Body of pancreas (tissue), 4 donors: Measurements from ENCODE around the gene HSH2D. TPM values are rescaled to one million over a fixed set of nuclear protein-coding genes. Genes with fewer than 3 reads are reported as not detected.

Experiments used
- ATAC-seq: fragments of 150-250 bp; one replicate; pipeline ENCODE4 v1.9.1; 2016
- DNase-seq, 4 donors: peaks; one replicate each; pipeline ENCODE4 v3.0.0-alpha.2; 2019
- H3K27ac ChIP-seq, 4 donors: fragments of 200-600 bp; sonication (generic); 1 replicate in 3 of 4; 2 replicates in 1 of 4; pipeline versions ENCODE4 v1.5.1 to v1.6.1; 2016 to 2019; ENCODE audit warnings: mild to moderate bottlenecking in 1 of 4, mixed read lengths in 1 of 4, moderate library complexity in 1 of 4
- H3K27me3 ChIP-seq, 2 donors: fragments of 200-600 bp; sonication (generic); one replicate each; pipeline ENCODE4 v1.6.0; 2016; ENCODE audit warnings: mild to moderate bottlenecking in 1 of 2
- H3K36me3 ChIP-seq, 2 donors: fragments of 200-600 bp; sonication (generic); replicated peaks in 1 of 2; 2 replicates each; pipeline ENCODE4 v1.5.1; 2016; ENCODE audit warnings: low read depth in 2 of 2; ENCODE audit not compliant: insufficient read depth in 1 of 2
- H3K4me1 ChIP-seq: fragments of 200-600 bp; sonication (generic); one replicate; pipeline ENCODE4 v1.6.0; 2016
- H3K4me3 ChIP-seq, 2 donors: fragments of 200-600 bp; sonication (generic); 1 replicate in 1 of 2; 2 replicates in 1 of 2; pipeline ENCODE4 v1.5.1; 2016 to 2019
- H3K9me3 ChIP-seq, 3 donors: fragments of 200-600 bp; sonication (generic); 1 replicate in 2 of 3; 2 replicates in 1 of 3; pipeline ENCODE4 v1.5.1; 2016
- CTCF ChIP-seq, 7 experiments: fragments of 450-650 bp in 4 of 7; fragments of 200-600 bp in 3 of 7; sonication (generic) in 3 of 7; IDR thresholded peaks; one replicate each; pipeline ENCODE4 v1.5.1; 2016 to 2019; ENCODE audit warnings: antibody characterized with exemption in 7 of 7
- POLR2A ChIP-seq, 3 donors: fragments of 450-650 bp; IDR thresholded peaks; one replicate each; pipeline ENCODE4 v1.6.1; 2016; ENCODE audit warnings: antibody characterized with exemption in 3 of 3, mild to moderate bottlenecking in 2 of 3
- WGBS, 2 donors: methylation state at CpG; one replicate each; pipeline ENCODE4 v1.1.5; 2017; 5-methylcytosine and 5-hydroxymethylcytosine counted together
- intact Hi-C: fragments of 100-400 bp; cut with DNase I; formaldehyde crosslinking; loops from one replicate; pipeline ENCODE4 v1.15.1; 2023
- total RNA-seq, 2 donors: library from RNA; depleted of rRNA; stranded (reverse); fragments of >200 nt; gene quantifications; one replicate each; pipeline ENCODE4 v1.1.0, GENCODE V29; 2016

HSH2D gene
- total RNA-seq, 2 donors from 2014 or later = 3.6 to 9.6 TPM

- ATAC-seq (peak; percentile 100), DNase-seq (peak; percentile 99 to 100 (median 99))
- 0% methylated on average over 22 to 39 of the region's 39 CpGs for WGBS, 2 donors
- Histone ChIP-seq H3K4me1 (peaks cover 29% of the 10 kb centered on the region), H3K36me3 (peaks cover 0 to 2% of the 10 kb centered on the region in 2 donors), H3K27me3 (no peaks in the 10 kb centered on the region), H3K27ac (peak within 1 kb of the TSS in 3 of 4 donors; percentile 51 to 80 (median 56)), H3K4me3 (peak within 1 kb of the TSS; percentile 65 to 96), H3K9me3 (no peaks in the 10 kb centered on the region)
- intact Hi-C loops = no loop called here
- TF ChIP-seq CTCF (IDR thresholded peaks at IDR 0.05) (peak in 6 of 7 experiments; percentile 26 to 51 (median 38)), POLR2A (IDR thresholded peaks at IDR 0.05) (peak; percentile 55 to 91 (median 90))
These were observed 41.8 kb downstream of the HSH2D start, which contains the start of gene FAM32A for GRCh38 chr19:16185123-16185767. Gene FAM32A (plus strand): TSS chr19:16185410. CDS start chr19:16185443, 33 bp downstream.

- intact Hi-C loops = no loop called here
- no peak for TF ChIP-seq POLR2A (IDR thresholded peaks at IDR 0.05)
- TF ChIP-seq CTCF (IDR thresholded peaks at IDR 0.05) = peak in 4 of 7 experiments; percentile 3 to 21 (median 15)
- Histone ChIP-seq H3K4me1 (peaks cover 29% of the 10 kb centered on the region), H3K27ac (peak overlapping the region in 3 of 4 donors; percentile 51 to 80 (median 56)), H3K4me3 (peak overlapping the region; percentile 65 to 96), H3K27me3 (no peaks in the 10 kb centered on the region), H3K36me3 (peaks cover 0 to 7% of the 10 kb centered on the region in 2 donors), H3K9me3 (no peaks in the 10 kb centered on the region)
- DNase-seq (peak in 3 of 4 donors; percentile 30 to 38 (median 30)), ATAC-seq (no peak)
- WGBS, 2 donors = 0 to 1% methylated on average over 18 to 20 of the region's 20 CpGs
These were observed 42.3 kb downstream of the HSH2D start for GRCh38 chr19:16185768-16186123.

GRCh38 chr19:16188521-16188920 lies 45.0 kb downstream of the HSH2D start:
- intact Hi-C loops = no loop called here
- 91 to 100% methylated on average over 1 to 3 of the region's 3 CpGs for WGBS, 2 donors
- no peak for TF ChIP-seq POLR2A (IDR thresholded peaks at IDR 0.05)
- no peak for TF ChIP-seq CTCF (IDR thresholded peaks at IDR 0.05)
- ATAC-seq (no peak), DNase-seq (no peak)
- H3K27ac ChIP-seq = no peak overlapping the region
- H3K9me3 ChIP-seq = no peaks in the 10 kb centered on the region
- H3K27me3 ChIP-seq = no peaks in the 10 kb centered on the region
- no peak overlapping the region for H3K4me3 ChIP-seq
- peaks cover 23% of the 10 kb centered on the region for H3K4me1 ChIP-seq
- peaks cover 9 to 20% of the 10 kb centered on the region in 2 donors for H3K36me3 ChIP-seq

GRCh38 chr19:16190198-16190597 lies 46.7 kb downstream of the HSH2D start:
- Histone ChIP-seq H3K9me3 (no peaks in the 10 kb centered on the region), H3K36me3 (peaks cover 9 to 20% of the 10 kb centered on the region in 2 donors), H3K27me3 (no peaks in the 10 kb centered on the region), H3K27ac (no peak overlapping the region), H3K4me1 (peaks cover 18% of the 10 kb centered on the region), H3K4me3 (no peak overlapping the region)
- no peak for DNase-seq
- 81 to 87% methylated on average over 6 of the region's 6 CpGs for WGBS, 2 donors
- intact Hi-C loops = no loop called here
- TF ChIP-seq CTCF (IDR thresholded peaks at IDR 0.05) = no peak
- TF ChIP-seq POLR2A (IDR thresholded peaks at IDR 0.05) = no peak
- no peak for ATAC-seq

- Histone ChIP-seq H3K9me3 (no peaks in the 10 kb centered on the region), H3K27me3 (no peaks in the 10 kb centered on the region), H3K27ac (no peak overlapping the region), H3K4me1 (peaks cover 18% of the 10 kb centered on the region), H3K36me3 (peaks cover 9 to 20% of the 10 kb centered on the region in 2 donors), H3K4me3 (no peak overlapping the region)
- ATAC-seq = no peak
- TF ChIP-seq CTCF (IDR thresholded peaks at IDR 0.05) = no peak
- TF ChIP-seq POLR2A (IDR thresholded peaks at IDR 0.05) = no peak
- DNase-seq = no peak
- WGBS, 2 donors = 89 to 92% methylated on average over 10 of the region's 10 CpGs
- intact Hi-C loops = no loop called here
These were observed 47.3 kb downstream of the HSH2D start for GRCh38 chr19:16190736-16191135.
